Loucy (cell line): Measurements from ENCODE around the gene SIDT2.
"Not testable (repeated sequence)": the region's sequence is repeated elsewhere in the genome, so short reads cannot be mapped to it uniquely, and the experiment has no call there.

Source experiments
- H2AFZ ChIP-seq: fragments of 200-600 bp; sonication (generic); 2 replicates; pipeline ENCODE4 v1.6.0; 2016; ENCODE audit warnings: antibody characterized with exemption, mild to moderate bottlenecking, low read length, moderate library complexity
- H3F3A ChIP-seq: fragments of 200-600 bp; 2 replicates; pipeline ENCODE4 v1.6.0; 2016; ENCODE audit warnings: antibody characterized with exemption, low read depth, mild to moderate bottlenecking
- H3K27me3 ChIP-seq: fragments of 200-600 bp; sonication (generic); 2 replicates; pipeline ENCODE4 v1.6.1; 2014; ENCODE audit warnings: low read length, mild to moderate bottlenecking; ENCODE audit not compliant: insufficient read depth, poor library complexity, severe bottlenecking
- H3K36me3 ChIP-seq: fragments of 200-600 bp; sonication (generic); 2 replicates; pipeline ENCODE4 v1.6.1; 2016; ENCODE audit warnings: low read length; ENCODE audit not compliant: insufficient read depth
- H3K4me1 ChIP-seq: fragments of 200-600 bp; sonication (generic); 2 replicates; pipeline ENCODE4 v1.5.1; 2014; ENCODE audit warnings: low read length, mild to moderate bottlenecking; ENCODE audit not compliant: insufficient read depth, poor library complexity, severe bottlenecking
- H3K4me2 ChIP-seq: fragments of 200-600 bp; sonication (generic); 2 replicates; pipeline ENCODE4 v1.6.0; 2014; ENCODE audit warnings: antibody characterized with exemption, low read length, low read depth, mild to moderate bottlenecking; ENCODE audit not compliant: poor library complexity, severe bottlenecking
- H3K4me3 ChIP-seq: fragments of 200-600 bp; sonication (generic); 2 replicates; pipeline ENCODE4 v1.5.1; 2014; ENCODE audit warnings: low read length, mild to moderate bottlenecking, mixed read lengths; ENCODE audit not compliant: poor library complexity, severe bottlenecking
- H3K79me2 ChIP-seq: fragments of 200-600 bp; sonication (generic); 2 replicates; pipeline ENCODE4 v1.6.1; 2014; ENCODE audit warnings: low read length; ENCODE audit not compliant: insufficient read depth
- H3K9ac ChIP-seq: fragments of 200-600 bp; sonication (generic); 2 replicates; pipeline ENCODE4 v1.6.0; 2014; ENCODE audit warnings: mild to moderate bottlenecking, low read depth, low read length, moderate library complexity; ENCODE audit not compliant: poor library complexity, severe bottlenecking
- H3K9me2 ChIP-seq: fragments of 200-600 bp; sonication (generic); replicated peaks from 2 replicates; pipeline ENCODE4 v1.6.1; 2016; ENCODE audit warnings: low read depth, low read length, mixed read lengths
- H3K9me3 ChIP-seq: fragments of 200-600 bp; sonication (generic); 2 replicates; pipeline ENCODE4 v1.6.1; 2014; ENCODE audit warnings: mild to moderate bottlenecking, antibody characterized with exemption, low read length, low read depth; ENCODE audit not compliant: insufficient read depth
- H4K20me1 ChIP-seq: fragments of 200-600 bp; sonication (generic); 2 replicates; pipeline ENCODE4 v1.6.0; 2014; ENCODE audit warnings: antibody characterized with exemption, low read length, mild to moderate bottlenecking; ENCODE audit not compliant: insufficient read depth, poor library complexity, severe bottlenecking
- EZH2phosphoT487 ChIP-seq: fragments of 200-600 bp; IDR thresholded peaks from 2 replicates; pipeline ENCODE4 v1.6.1; 2018; ENCODE audit warnings: antibody characterized with exemption, mild to moderate bottlenecking, moderate library complexity, borderline replicate concordance
- TF ChIP-seq, protein P1 (sequence below): fragments of 200-600 bp; sonication (generic); conservative IDR thresholded peaks from 2 replicates; pipeline ENCODE4 v1.5.1; 2014; ENCODE audit warnings: mild to moderate bottlenecking, antibody characterized with exemption, low read length

SIDT2 gene

DNA sequence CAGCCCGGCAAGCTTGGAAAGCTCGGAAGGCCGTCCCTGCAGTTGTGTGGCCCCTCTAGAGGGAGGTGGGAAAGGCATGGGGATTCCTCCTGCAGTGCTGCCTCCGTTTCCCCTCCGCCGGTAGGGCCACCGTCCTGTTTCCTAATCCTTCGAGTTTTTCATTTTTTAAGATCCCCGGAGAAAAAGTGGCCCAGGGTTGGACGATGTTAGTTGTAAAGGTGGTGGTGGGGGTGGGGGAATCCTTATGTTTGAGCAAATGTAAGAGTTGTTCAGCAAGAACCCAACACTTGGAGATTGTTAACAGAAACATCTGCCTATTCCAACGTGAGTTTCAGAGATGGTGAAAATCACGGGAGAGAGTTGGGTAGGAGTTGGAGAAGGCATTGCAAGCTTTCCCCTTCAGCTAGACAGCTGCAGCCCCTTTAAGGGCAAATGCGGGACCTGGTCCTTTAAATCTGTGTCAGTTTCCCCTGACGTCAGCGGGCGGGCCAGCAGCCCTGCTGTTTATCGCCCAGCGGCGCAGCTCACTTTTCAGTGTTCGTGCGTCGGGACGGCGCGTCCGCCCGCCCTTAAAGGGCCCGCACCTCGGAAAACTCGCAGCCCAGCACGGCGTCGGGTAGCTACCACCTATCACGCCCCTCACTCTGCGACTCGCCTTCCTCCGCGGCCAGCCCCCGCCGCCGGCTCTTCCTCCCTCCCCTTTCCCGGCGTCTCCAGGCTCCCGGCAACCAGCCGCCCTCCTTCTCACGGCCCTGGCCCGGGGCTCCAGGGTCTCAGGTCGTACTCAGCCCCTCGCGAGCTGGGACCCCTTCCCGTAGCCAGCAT is at the start of gene SIDT2:
TSS of gene SIDT2 (plus strand) at position 534 of the 825 bp plus-strand sequence. CDS start 521 bp downstream, outside the sequence.
- Histone ChIP-seq H3K27me3 (no peaks in the 10 kb centered on the region), H3K4me3 (peak within 1 kb of the TSS; percentile 76), H3K36me3 (no peaks in the 10 kb centered on the region), H3K9me3 (no peaks in the 10 kb centered on the region), H3K9me2 (no peaks in the 10 kb centered on the region), H3F3A (peaks cover 7% of the 10 kb centered on the region; the same call in 1 of the 2 replicates), H2AFZ (peak within 1 kb of the TSS; percentile 69), H4K20me1 (no peaks in the 10 kb centered on the region), H3K79me2 (no peaks in the 10 kb centered on the region), H3K9ac (peak within 1 kb of the TSS; percentile 71), H3K4me1 (peaks cover 22% of the 10 kb centered on the region), H3K4me2 (peak within 1 kb of the TSS; percentile 97)
- TF ChIP-seq EZH2phosphoT487, result no peak
- TF ChIP-seq, protein P1, sequence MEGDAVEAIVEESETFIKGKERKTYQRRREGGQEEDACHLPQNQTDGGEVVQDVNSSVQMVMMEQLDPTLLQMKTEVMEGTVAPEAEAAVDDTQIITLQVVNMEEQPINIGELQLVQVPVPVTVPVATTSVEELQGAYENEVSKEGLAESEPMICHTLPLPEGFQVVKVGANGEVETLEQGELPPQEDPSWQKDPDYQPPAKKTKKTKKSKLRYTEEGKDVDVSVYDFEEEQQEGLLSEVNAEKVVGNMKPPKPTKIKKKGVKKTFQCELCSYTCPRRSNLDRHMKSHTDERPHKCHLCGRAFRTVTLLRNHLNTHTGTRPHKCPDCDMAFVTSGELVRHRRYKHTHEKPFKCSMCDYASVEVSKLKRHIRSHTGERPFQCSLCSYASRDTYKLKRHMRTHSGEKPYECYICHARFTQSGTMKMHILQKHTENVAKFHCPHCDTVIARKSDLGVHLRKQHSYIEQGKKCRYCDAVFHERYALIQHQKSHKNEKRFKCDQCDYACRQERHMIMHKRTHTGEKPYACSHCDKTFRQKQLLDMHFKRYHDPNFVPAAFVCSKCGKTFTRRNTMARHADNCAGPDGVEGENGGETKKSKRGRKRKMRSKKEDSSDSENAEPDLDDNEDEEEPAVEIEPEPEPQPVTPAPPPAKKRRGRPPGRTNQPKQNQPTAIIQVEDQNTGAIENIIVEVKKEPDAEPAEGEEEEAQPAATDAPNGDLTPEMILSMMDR, result no peak

DNA sequence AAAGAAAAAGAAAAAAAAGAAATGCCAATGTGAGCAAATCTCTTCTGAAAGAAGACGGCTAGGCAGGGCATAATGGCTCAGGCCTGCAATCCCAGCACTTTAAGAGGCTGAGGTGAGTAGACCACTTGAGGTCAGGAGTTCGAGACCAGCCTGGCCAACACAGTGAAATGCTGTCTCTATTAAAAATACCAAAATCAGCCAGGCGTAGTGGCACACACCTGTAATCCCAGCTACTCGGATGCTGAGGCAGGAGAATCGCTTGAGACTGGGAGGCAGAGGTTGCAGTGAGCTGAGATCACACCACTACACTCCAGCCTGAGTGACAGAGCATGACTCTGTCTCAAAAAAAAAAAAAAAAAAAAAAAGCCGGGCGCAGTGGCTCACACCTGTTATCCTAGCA is 48.1 kb upstream of the SIDT2 start:
- H2AFZ ChIP-seq, H4K20me1 ChIP-seq, H3K36me3 ChIP-seq, H3K9me3 ChIP-seq, H3K4me2 ChIP-seq, H3K79me2 ChIP-seq, H3K27me3 ChIP-seq, H3K4me1 ChIP-seq, H3K4me3 ChIP-seq, H3F3A ChIP-seq, H3K9ac ChIP-seq, H3K9me2 ChIP-seq: not testable (repeated sequence)

DNA sequence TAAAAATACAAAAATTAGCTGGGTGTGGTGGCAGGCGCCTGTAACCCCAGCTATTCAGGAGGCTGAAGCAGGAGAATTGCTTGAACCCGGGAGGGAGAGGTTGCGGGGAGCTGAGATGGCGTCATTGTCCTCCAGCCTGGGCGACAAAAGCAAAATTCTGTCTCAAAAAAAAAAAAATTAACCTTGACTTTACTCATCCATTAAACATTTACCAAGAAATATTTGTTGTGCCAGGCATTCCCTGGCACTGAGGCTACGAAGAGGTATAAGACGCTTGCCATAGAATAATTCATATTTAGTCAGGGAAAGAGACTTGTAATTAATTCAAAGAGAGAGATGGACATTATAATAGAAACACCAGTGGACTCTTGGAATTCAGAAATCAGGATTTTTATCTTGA is 47.7 kb upstream of the SIDT2 start:
- Histone ChIP-seq H2AFZ (no peak overlapping the region), H3K79me2 (no peaks in the 10 kb centered on the region), H3K9me2 (no peaks in the 10 kb centered on the region), H3K36me3 (no peaks in the 10 kb centered on the region), H3K4me1 (no peaks in the 10 kb centered on the region), H3K27me3 (no peaks in the 10 kb centered on the region), H3K4me2 (no peak overlapping the region), H3K4me3 (no peak overlapping the region), H3K9ac (no peak overlapping the region), H3K9me3 (no peaks in the 10 kb centered on the region), H4K20me1 (no peaks in the 10 kb centered on the region), H3F3A (no peaks in the 10 kb centered on the region)
- no peak for TF ChIP-seq EZH2phosphoT487
- TF ChIP-seq, protein P1, result no peak

DNA sequence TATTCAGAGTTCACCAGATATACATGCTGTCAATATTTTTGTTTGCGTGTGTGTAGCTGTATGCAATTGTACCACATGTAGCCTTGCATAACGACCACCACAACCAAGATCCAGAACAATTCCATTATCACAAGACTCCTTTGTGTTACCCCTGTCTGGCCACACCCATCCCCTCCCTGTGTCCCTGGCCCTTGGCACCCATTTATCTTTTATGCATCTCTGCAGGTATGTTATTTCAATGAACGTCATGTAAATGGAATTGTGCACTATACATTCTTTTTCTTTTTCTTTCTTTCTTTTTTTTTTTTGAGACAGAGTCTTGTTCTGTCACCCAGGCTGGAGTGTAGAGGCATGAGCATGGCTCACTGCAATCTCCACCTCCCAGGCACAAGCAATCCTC is 44.1 kb upstream of the SIDT2 start:
- H3K4me2 ChIP-seq, result no peak overlapping the region
- no peak overlapping the region for H2AFZ ChIP-seq
- no peaks in the 10 kb centered on the region for H4K20me1 ChIP-seq
- H3K4me3 ChIP-seq, result no peak overlapping the region
- H3K9me3 ChIP-seq, result no peaks in the 10 kb centered on the region
- no peaks in the 10 kb centered on the region for H3K36me3 ChIP-seq
- no peaks in the 10 kb centered on the region for H3K4me1 ChIP-seq
- no peaks in the 10 kb centered on the region for H3K9me2 ChIP-seq
- no peak for TF ChIP-seq EZH2phosphoT487
- TF ChIP-seq, protein P1, result no peak
- H3K9ac ChIP-seq, result no peak overlapping the region
- H3F3A ChIP-seq, result no peaks in the 10 kb centered on the region
- H3K27me3 ChIP-seq, result no peaks in the 10 kb centered on the region
- H3K79me2 ChIP-seq, result no peaks in the 10 kb centered on the region

DNA sequence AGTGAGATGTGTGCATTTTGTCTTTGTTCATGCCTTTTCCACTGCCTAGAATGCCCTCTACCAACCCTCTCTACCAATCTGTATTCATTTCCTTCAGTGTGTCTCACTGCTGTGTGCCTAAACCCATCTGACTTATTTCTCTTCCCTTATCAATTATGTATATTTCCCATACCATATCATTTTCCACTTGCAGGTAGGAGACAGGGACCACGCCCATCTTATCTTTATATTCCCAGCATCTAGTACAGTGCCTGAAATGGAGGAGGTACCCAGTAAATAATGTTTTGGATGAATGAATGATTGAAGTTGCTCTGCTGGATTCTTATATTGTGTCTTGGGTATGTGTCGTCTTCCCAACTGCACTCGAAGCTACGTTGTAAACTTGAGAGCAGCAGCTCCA is 43.6 kb upstream of the SIDT2 start:
- H4K20me1 ChIP-seq, H3K9me2 ChIP-seq, H3K4me1 ChIP-seq, H3K79me2 ChIP-seq, H3K9ac ChIP-seq, H3K36me3 ChIP-seq, H3K4me3 ChIP-seq, H3F3A ChIP-seq, H3K4me2 ChIP-seq, H2AFZ ChIP-seq, H3K9me3 ChIP-seq, H3K27me3 ChIP-seq: not testable (repeated sequence)
